AML-193 (cell line): Measurements from ENCODE around the gene IL20RA.

Source experiments
- DNase-seq, 2 experiments: peaks; one replicate each; lab custom pipeline; 2025; lab: John Stamatoyannopoulos, UW

Gene IL20RA

GRCh38 chr6:137045222-137045789 lies 541 bp upstream of the IL20RA start:
- no peak for DNase-seq

DNA sequence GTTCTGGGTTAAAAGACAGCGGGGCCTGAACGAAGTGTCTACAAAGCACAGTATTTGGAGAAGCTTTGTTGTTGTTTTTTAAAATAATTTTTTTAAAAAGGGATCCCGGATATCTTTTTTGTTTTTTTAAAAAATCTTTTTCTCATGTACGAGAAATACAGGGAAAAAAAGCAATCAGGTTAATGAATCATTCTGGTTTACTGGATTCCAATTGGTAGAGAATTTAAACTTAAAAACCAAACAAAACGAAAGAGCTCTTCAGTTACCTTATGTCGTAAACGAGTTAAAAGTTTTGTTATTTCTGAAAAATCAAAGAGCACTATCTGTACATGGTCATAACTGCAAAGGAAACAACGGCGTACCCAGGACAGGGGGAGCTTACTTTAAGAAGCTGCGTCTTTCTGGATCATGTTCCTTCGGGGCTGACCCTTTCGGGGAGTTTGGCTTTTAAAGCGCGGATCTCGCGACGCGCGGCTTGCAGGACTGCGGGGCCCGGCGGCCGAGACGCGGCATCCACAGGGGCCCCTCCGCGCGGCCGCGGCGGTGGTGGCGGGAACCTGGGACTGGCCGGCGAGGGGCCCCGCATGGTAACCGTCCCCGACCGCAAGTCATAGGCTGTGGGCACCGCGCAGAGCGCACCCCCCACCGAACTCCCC lies 927 bp downstream of the IL20RA start:
- DNase-seq: no peak

DNA sequence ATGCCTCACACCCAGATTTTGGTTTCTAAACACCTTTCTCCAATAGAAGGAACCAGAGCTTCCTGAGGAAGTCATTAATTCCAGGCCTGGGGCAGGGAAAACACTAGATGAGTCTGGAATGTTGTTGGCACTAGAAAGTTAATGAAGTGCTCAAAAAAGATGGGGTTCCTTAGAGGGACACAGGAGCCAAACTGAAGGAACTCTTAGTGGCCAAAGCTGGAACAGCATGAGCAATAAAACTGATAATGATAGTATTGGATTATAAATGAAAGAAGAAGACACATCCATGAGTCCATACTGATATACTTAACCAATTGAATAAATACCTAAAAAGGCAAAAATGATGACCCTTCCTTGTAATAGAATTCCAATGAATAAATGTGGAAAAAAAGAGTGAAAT lies 4.4 kb downstream of the IL20RA start:
- no peak for DNase-seq

DNA sequence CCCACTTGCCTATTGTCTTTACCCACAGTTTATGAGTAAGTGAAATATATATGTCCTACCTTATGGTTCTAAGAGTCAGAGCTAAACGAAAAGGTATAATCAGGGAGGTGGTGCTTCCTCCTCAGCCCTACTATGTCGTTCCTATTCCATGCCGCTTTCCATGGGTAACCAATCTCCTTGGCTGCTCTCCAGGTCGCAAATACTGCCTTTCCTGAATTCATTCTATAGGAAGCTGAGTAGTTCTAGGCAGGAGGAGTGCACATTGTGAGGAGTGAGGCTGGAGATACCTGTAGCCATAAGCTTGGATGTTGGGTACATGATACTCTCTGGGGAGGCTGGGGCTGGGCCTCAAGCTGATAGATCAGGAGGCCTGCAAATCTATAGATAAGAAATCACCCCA lies 5.8 kb downstream of the IL20RA start:
- no peak for DNase-seq

- DNase-seq: no peak
These were observed 8.0 kb downstream of the IL20RA start for GRCh38 chr6:137036566-137037300.

- DNase-seq: peak; percentile 60 to 80
These were observed 10.9 kb downstream of the IL20RA start for GRCh38 chr6:137033828-137034227.

DNA sequence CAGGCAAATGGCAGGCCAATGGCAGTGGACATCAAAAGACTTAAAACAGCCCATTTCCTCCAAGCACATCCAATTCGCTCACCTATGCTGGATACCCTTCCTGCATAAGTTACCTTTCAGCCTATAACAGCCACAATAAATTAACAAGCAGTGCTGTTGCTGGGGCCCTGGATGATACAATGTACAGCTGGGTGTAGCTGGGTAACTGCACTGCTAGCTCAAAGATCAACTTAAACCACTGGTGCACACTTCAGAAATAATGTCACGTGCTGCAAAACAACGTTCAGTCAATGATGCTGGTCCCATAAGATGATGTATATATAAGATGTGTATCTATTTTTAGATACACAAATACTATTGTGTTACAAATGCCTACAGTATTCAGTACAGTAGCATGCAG lies 13.6 kb downstream of the IL20RA start:
- no peak for DNase-seq

GRCh38 chr6:137028912-137029311 lies 15.9 kb downstream of the IL20RA start:
- no peak for DNase-seq

DNA sequence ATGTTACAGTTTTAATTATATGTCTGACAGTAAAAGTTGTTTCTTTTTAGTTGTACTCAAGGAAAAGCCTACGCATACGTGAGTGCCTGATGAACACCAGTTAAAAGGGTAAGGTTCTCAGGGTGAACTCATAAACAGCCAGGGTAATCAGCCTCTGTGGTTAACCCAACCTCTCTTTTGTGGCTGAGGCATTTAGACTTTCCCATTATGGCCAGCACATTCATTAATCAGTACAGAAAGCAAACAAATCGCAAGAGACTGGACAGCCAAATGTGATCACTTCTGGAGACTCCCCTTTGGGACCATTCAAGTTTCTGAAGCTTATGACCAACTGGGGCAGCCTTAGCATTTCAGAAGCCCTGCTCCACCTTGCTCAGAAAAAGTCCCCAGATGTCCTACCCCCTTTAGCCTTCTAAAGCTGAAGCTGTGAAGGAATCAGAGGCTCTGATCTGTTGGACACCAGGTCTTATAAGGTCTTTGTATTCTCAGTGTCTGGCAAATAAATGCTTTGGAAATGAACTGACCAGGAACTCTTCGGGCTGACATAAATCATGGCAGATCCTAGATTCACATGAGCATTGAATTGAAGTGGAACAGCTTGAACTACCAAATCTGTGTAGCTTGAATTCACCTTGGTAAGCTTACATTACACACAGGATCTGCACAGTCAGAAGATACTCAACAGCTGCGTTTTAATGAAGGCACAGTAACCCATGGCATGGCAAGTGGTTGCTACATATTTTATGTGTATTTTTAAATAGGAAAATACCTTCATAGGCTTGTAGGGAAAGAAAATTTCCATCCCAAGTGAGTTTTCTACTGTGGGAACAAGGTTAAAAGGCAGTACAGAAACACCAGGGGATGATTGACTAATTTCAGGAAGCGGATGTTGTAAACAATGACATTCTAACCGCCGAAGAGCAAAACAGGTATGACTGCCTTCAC lies 18.7 kb downstream of the IL20RA start:
- DNase-seq: no peak

DNA sequence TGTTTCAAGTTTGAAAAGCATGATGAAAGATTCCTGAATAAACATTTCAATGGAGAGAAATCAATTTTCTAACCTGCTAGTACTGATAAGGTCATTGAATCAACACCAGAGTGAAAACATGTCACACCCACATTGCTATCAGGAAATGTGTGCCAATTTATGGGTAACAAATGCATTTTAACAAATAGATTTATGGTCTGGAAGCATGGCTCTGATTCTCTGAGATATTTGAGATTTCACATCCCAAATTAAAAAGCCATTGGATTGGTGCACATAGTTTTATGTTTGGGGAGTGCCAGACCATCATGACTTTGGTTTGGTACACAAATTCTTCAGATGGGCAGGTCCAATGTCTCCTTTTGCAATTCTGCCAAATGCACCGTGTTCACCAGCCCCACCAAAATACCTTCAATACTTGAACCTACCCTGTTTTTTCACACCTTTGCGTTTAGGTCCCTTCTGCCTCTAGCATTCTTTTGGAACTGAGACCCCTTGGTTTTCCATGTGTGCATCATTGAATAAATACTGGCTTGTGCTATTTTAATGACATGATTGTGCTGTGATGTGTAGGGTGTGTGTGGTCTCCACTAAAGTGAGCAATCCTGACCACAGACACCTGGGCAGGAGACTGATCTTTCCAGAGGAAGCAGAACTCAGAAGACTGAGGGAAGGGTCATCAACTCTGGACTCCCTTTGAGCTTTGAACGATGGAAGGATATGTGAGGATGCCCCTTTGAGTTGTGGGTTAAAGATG lies 20.4 kb downstream of the IL20RA start:
- no peak for DNase-seq

GRCh38 chr6:137020776-137021175 lies 24.0 kb downstream of the IL20RA start:
- DNase-seq: no peak

- DNase-seq: no peak
These were observed 25.1 kb downstream of the IL20RA start for GRCh38 chr6:137019476-137020272.

DNA sequence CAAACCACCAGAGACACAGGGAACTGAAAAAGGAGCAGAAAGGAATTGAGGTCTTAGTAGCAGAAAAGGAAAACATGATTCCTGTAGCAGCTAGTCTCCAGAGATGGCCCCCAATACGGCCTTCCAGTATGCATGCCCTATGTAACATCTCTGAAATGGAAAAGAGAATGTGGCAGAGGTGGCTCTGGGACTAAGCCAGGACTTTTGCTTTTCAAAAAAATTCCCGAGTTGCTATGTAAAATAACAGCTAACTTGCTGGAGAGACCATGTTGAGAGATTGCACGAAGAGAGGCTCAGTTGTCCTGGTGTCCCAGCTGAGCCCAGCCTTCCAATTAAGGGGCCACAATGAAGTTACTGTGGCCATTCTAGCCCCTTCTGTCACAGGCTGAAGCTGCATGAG lies 27.7 kb downstream of the IL20RA start:
- DNase-seq: no peak

- DNase-seq: no peak
These were observed 28.4 kb downstream of the IL20RA start for GRCh38 chr6:137016356-137016755.

- no peak for DNase-seq
These were observed 28.8 kb downstream of the IL20RA start for GRCh38 chr6:137015943-137016342.

DNA sequence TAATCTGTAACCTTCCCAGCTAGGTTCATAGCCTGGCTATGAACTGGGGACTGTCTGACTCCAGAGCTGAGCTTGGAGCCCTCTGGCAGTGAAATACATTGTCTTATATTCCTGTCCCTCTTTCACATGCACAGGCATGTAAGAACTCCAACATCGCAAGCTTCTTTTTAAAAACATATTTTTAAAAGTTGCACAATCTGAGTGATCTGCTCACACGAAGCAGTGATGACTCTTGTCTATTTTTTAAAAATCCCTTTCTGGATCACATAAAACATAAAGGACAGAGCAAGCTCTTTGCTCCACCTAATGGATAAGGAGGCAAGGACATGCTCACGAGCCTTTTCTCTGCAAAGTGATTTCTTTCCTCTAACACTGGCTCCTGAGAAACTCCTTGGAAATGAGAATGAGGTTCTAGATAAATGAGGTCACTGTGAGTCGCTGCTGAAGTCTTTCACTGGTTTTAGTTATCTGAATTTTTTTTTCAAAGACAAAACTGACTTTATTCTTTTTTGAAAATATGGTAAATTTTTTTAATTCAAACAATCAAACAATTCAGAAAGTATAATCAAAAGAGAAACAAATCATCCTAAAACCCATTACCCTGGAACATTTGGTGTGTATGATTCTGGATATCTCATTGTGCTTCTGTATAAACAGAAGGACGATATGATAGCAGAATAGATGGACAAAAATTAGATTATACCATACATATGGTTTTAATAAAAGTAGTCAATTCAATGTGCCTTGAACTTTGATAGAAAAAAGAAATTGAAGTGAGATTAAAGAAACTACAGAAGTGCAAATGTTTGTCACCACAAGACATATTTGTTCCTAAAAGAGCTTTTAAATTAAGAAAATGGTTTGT lies 30.8 kb downstream of the IL20RA start:
- peak; percentile 30 to 38 for DNase-seq

DNA sequence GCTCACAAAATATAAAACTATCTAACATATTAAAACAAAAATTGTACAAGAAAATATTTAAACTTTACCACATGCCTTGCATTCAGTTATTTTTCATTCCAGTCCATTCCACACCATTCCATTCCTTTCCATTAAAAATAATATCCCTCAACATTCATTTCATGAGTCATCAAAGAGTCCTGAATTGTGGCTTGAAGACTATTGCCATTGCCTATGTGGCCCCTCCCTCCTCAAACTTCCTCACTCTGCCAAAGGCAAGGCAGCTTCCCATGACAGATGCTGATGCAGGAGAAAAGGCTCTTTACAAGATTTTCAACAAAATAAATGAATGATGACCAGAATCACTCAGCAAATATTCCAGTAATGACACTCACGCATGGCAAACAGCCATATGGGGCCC lies 31.7 kb downstream of the IL20RA start:
- DNase-seq: no peak

DNA sequence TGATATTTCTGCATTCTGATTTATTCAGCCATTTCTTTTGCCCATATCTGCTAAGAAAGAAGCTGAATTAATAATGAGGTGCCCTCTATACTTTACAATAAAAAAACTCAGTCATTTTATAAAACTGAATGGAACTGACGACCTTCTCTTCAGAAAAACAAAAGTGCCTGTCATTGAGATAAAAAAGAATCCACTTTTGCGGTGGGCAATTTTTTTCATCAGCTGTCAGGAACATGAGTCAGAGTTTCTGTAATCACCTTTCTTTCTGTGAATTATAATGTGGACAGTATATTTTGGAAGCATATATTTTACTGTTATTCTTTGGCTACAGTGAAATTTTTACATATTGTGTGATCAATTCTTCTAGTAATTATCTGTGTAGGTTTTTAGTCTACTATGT lies 33.4 kb downstream of the IL20RA start:
- no peak for DNase-seq

DNA sequence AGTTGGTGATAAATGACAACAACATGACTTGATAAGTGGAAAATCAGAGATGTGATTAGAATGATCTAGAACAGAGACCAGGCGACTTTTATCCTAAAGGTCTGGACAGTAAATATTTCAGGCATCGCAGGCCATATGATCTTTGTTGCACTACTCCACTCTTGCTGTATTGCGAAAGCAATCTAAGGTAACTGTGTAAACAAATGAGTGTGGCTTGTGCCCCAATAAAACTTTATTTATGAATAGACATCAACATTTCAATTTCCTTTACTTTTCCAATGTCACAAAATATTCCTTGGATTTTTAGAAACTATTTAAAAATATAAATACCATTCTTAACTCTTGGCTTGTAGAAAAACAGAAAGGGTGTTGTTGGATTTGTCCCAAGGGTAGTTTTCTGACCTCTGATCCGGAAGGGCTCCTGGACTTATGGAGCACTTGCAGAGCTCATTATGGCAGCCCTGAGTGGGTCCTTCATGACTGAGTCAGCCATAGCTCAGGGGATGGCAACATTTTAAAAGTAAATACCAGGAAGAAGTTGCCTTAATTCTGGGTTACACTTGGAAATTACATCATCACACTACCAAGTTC lies 34.5 kb downstream of the IL20RA start:
- DNase-seq: no peak
